Measurements from ENCODE around the gene PPFIA1. TPM values are rescaled to one million over a fixed set of nuclear protein-coding genes. Genes with fewer than 3 reads are reported as not detected.

Gene PPFIA1
- total RNA-seq, 6 donors from 2014 or later = 53.7 to 164 (median 83.3) TPM

- TF ChIP-seq CTCF (IDR thresholded peaks at IDR 0.05) (no peak), POLR2A (IDR thresholded peaks at IDR 0.05) (no peak), EP300 (IDR thresholded peaks at IDR 0.05) (no peak), POLR2AphosphoS5 (IDR thresholded peaks at IDR 0.05) (no peak)
- ATAC-seq (ENCODE audit: low FRiP score in 2 of 2) (no peak), DNase-seq (peak in 1 of 2 donors; percentile 56)
- Histone ChIP-seq H3K4me1 (peaks cover 0 to 3% (median 0%) of the 10 kb centered on the region in 4 donors), H3K27ac (no peak overlapping the region), H3K36me3 (peaks cover 29 to 99% (median 70%) of the 10 kb centered on the region in 4 donors), H3K9me3 (no peaks in the 10 kb centered on the region), H3K27me3 (no peaks in the 10 kb centered on the region), H3K4me3 (no peak overlapping the region)
- 88 to 95% methylated on average over 7 of the region's 7 CpGs for WGBS, 2 donors
Observed at GRCh38 chr11:70332567-70332966, 62.1 kb downstream of the PPFIA1 start.

GRCh38 chr11:70333261-70333660 lies 62.8 kb downstream of the PPFIA1 start:
- peak in 1 of 2 donors; percentile 66 for ATAC-seq (ENCODE audit: low FRiP score in 2 of 2)

GRCh38 chr11:70334351-70334995 lies 64.0 kb downstream of the PPFIA1 start:
- Histone ChIP-seq H3K36me3 (peaks cover 41 to 99% (median 84%) of the 10 kb centered on the region in 4 donors), H3K27me3 (no peaks in the 10 kb centered on the region), H3K9me3 (no peaks in the 10 kb centered on the region), H3K4me1 (no peaks in the 10 kb centered on the region), H3K4me3 (no peak overlapping the region), H3K27ac (no peak overlapping the region)
- TF ChIP-seq EP300 (IDR thresholded peaks at IDR 0.05) (no peak), POLR2AphosphoS5 (IDR thresholded peaks at IDR 0.05) (no peak), POLR2A (IDR thresholded peaks at IDR 0.05) (no peak), CTCF (IDR thresholded peaks at IDR 0.05) (no peak)
- WGBS, 2 donors = 91 to 95% methylated on average over 15 to 16 of the region's 16 CpGs
- DNase-seq (peak in 1 of 2 donors; percentile 37), ATAC-seq (ENCODE audit: low FRiP score in 2 of 2) (no peak)

More at GRCh38 chr11:70333261-70333660, 62.8 kb downstream of the PPFIA1 start:
- DNase-seq = peak in 1 of 2 donors; percentile 29
- no peaks in the 10 kb centered on the region for H3K9me3 ChIP-seq
- no peaks in the 10 kb centered on the region for H3K27me3 ChIP-seq
- no peak for TF ChIP-seq POLR2A (IDR thresholded peaks at IDR 0.05)
- peak; percentile 39 to 42 for TF ChIP-seq POLR2AphosphoS5 (IDR thresholded peaks at IDR 0.05)
- H3K36me3 ChIP-seq = peaks cover 33 to 99% (median 74%) of the 10 kb centered on the region in 4 donors
- no peak overlapping the region for H3K27ac ChIP-seq
- H3K4me1 ChIP-seq = no peaks in the 10 kb centered on the region
- H3K4me3 ChIP-seq = no peak overlapping the region
- WGBS, 2 donors = 72 to 76% methylated on average over 13 of the region's 13 CpGs

GRCh38 chr11:70335511-70335910 lies 65.0 kb downstream of the PPFIA1 start:
- WGBS, 2 donors = 90 to 94% methylated on average over 7 of the region's 7 CpGs
- ATAC-seq (ENCODE audit: low FRiP score in 2 of 2) = no peak
- no peaks in the 10 kb centered on the region for H3K4me1 ChIP-seq

GRCh38 chr11:70338594-70338993 lies 68.1 kb downstream of the PPFIA1 start:
- WGBS, 2 donors = 88 to 94% methylated on average over 4 of the region's 4 CpGs
- Histone ChIP-seq H3K4me1 (no peaks in the 10 kb centered on the region), H3K36me3 (peaks cover 55 to 94% (median 85%) of the 10 kb centered on the region in 4 donors), H3K9me3 (no peaks in the 10 kb centered on the region), H3K4me3 (no peak overlapping the region), H3K27me3 (no peaks in the 10 kb centered on the region), H3K27ac (no peak overlapping the region)
- ATAC-seq (ENCODE audit: low FRiP score in 2 of 2) (no peak), DNase-seq (no peak)
- TF ChIP-seq CTCF (IDR thresholded peaks at IDR 0.05) = no peak
- TF ChIP-seq POLR2A (IDR thresholded peaks at IDR 0.05) = no peak
- TF ChIP-seq EP300 (IDR thresholded peaks at IDR 0.05) = no peak

More at GRCh38 chr11:70335511-70335910, 65.0 kb downstream of the PPFIA1 start:
- Histone ChIP-seq H3K27me3 (no peaks in the 10 kb centered on the region), H3K36me3 (peaks cover 49 to 99% (median 86%) of the 10 kb centered on the region in 4 donors), H3K4me3 (no peak overlapping the region), H3K9me3 (no peaks in the 10 kb centered on the region), H3K27ac (no peak overlapping the region)
- no peak for DNase-seq
- no peak for TF ChIP-seq CTCF (IDR thresholded peaks at IDR 0.05)
- no peak for TF ChIP-seq POLR2AphosphoS5 (IDR thresholded peaks at IDR 0.05)
- TF ChIP-seq EP300 (IDR thresholded peaks at IDR 0.05) = no peak
- TF ChIP-seq POLR2A (IDR thresholded peaks at IDR 0.05) = no peak

Measured in upper lobe of left lung (tissue), 6 donors.